Brain microvascular endothelial cell (primary cell): ENCODE measurements around the gene ANGPTL1.
A peak's percentile ranks its signal among the peaks of the same experiment; 100 is the strongest.

ENCODE experiments used
- DNase-seq: peaks from one replicate; pipeline ENCODE4 v3.0.0-alpha.2; 2020
- H3K27ac ChIP-seq: fragments of 250-450 bp; sonication (Bioruptor Pico); 2 replicates; pipeline ENCODE4 v1.5.1; 2020; ENCODE audit warnings: mild to moderate bottlenecking, moderate library complexity
- H3K27me3 ChIP-seq: fragments of 250-450 bp; sonication (Bioruptor Pico); replicated peaks from 2 replicates; pipeline ENCODE4 v1.5.1; 2020; ENCODE audit warnings: mild to moderate bottlenecking
- H3K36me3 ChIP-seq: fragments of 250-450 bp; sonication (Bioruptor Pico); replicated peaks from 2 replicates; pipeline ENCODE4 v1.5.1; 2020; ENCODE audit warnings: mild to moderate bottlenecking
- H3K4me3 ChIP-seq: 2 replicates; pipeline ENCODE4 v1.5.1; 2011; ENCODE audit warnings: low read depth, mild to moderate bottlenecking, control low read depth, low read length, moderate library complexity
- CTCF ChIP-seq: IDR thresholded peaks from 2 replicates; pipeline ENCODE4 v1.5.1; 2011; ENCODE audit warnings: low read depth, mild to moderate bottlenecking, moderate library complexity, low read length, control low read depth, inconsistent platforms; ENCODE audit errors: missing control alignments
- in situ Hi-C: cut with HindIII; loops from 2 replicates; pipeline ENCODE4 v1.10.0; 2017; ENCODE audit warnings: low sequenced_read_pairs, low pct_ligation_motif_present

Gene ANGPTL1

GRCh38 chr1:178821134-178821866 is 49.6 kb downstream of the ANGPTL1 start:
- no peaks in the 10 kb centered on the region for H3K27me3 ChIP-seq
- in situ Hi-C loops: no loop called here
- H3K27ac ChIP-seq: no peak overlapping the region
- no peak for DNase-seq
- H3K36me3 ChIP-seq: no peaks in the 10 kb centered on the region
- H3K4me3 ChIP-seq: no peak overlapping the region
- no peak for TF ChIP-seq CTCF

- Histone ChIP-seq H3K27ac (no peak overlapping the region), H3K36me3 (no peaks in the 10 kb centered on the region), H3K4me3 (no peak overlapping the region), H3K27me3 (no peaks in the 10 kb centered on the region)
- no peak for TF ChIP-seq CTCF
- in situ Hi-C loops: no loop called here
- DNase-seq: no peak
Observed at GRCh38 chr1:178819123-178819522, 51.8 kb downstream of the ANGPTL1 start.

GRCh38 chr1:178818416-178818815 is 52.5 kb downstream of the ANGPTL1 start:
- in situ Hi-C loops: no loop called here
- Histone ChIP-seq H3K27ac (no peak overlapping the region), H3K36me3 (no peaks in the 10 kb centered on the region), H3K27me3 (no peaks in the 10 kb centered on the region), H3K4me3 (no peak overlapping the region)
- DNase-seq: peak; percentile 9
- no peak for TF ChIP-seq CTCF

GRCh38 chr1:178810585-178810984 is 60.3 kb downstream of the ANGPTL1 start:
- Histone ChIP-seq H3K4me3 (no peak overlapping the region), H3K27ac (no peak overlapping the region), H3K36me3 (peaks cover 4% of the 10 kb centered on the region), H3K27me3 (no peaks in the 10 kb centered on the region)
- no peak for DNase-seq
- in situ Hi-C loops: no loop called here
- TF ChIP-seq CTCF: no peak

GRCh38 chr1:178808529-178808928 is 62.3 kb downstream of the ANGPTL1 start:
- TF ChIP-seq CTCF: no peak
- no peak overlapping the region for H3K4me3 ChIP-seq
- DNase-seq: no peak
- H3K36me3 ChIP-seq: peaks cover 4% of the 10 kb centered on the region
- no peak overlapping the region for H3K27ac ChIP-seq
- in situ Hi-C loops: no loop called here
- H3K27me3 ChIP-seq: no peaks in the 10 kb centered on the region

- no peak for TF ChIP-seq CTCF
- in situ Hi-C loops: no loop called here
Observed at GRCh38 chr1:178806665-178807300, 64.1 kb downstream of the ANGPTL1 start.

More at GRCh38 chr1:178806665-178807300, 64.1 kb downstream of the ANGPTL1 start:
- H3K27me3 ChIP-seq: no peaks in the 10 kb centered on the region
- no peak overlapping the region for H3K27ac ChIP-seq
- DNase-seq: no peak
- peaks cover 4% of the 10 kb centered on the region for H3K36me3 ChIP-seq
- no peak overlapping the region for H3K4me3 ChIP-seq
